Measurements from ENCODE around the gene SH3RF3.

Gene SH3RF3

GRCh38 chr2:109148117-109148746 lies 19.2 kb downstream of the SH3RF3 start:
- peak; percentile 51 for DNase-seq (ENCODE audit: low read depth)
- no peak for TF ChIP-seq CTCF (IDR thresholded peaks at IDR 0.05; ENCODE audit: low read length, missing control alignments)
- no peak overlapping the region for H3K4me3 ChIP-seq (replicated peaks; ENCODE audit: low read depth, low read length)

GRCh38 chr2:109148991-109149645 lies 20.1 kb downstream of the SH3RF3 start:
- no peak for TF ChIP-seq CTCF (IDR thresholded peaks at IDR 0.05; ENCODE audit: low read length, missing control alignments)
- DNase-seq (ENCODE audit: low read depth) = no peak

GRCh38 chr2:109150559-109150958 lies 21.6 kb downstream of the SH3RF3 start:
- DNase-seq (ENCODE audit: low read depth) = no peak
- no peak for TF ChIP-seq CTCF (IDR thresholded peaks at IDR 0.05; ENCODE audit: low read length, missing control alignments)
- no peak overlapping the region for H3K4me3 ChIP-seq (replicated peaks; ENCODE audit: low read depth, low read length)

More at GRCh38 chr2:109148991-109149645, 20.1 kb downstream of the SH3RF3 start:
- no peak overlapping the region for H3K4me3 ChIP-seq (replicated peaks; ENCODE audit: low read depth, low read length)

- TF ChIP-seq CTCF (IDR thresholded peaks at IDR 0.05; ENCODE audit: low read length, missing control alignments) = no peak
- H3K4me3 ChIP-seq (replicated peaks; ENCODE audit: low read depth, low read length) = no peak overlapping the region
- no peak for DNase-seq (ENCODE audit: low read depth)
Observed at GRCh38 chr2:109151519-109151918, 22.5 kb downstream of the SH3RF3 start.

GRCh38 chr2:109153005-109153784 lies 24.2 kb downstream of the SH3RF3 start:
- TF ChIP-seq CTCF (IDR thresholded peaks at IDR 0.05; ENCODE audit: low read length, missing control alignments) = no peak
- H3K4me3 ChIP-seq (replicated peaks; ENCODE audit: low read depth, low read length) = no peak overlapping the region
- no peak for DNase-seq (ENCODE audit: low read depth)

GRCh38 chr2:109153807-109154206 lies 24.8 kb downstream of the SH3RF3 start:
- TF ChIP-seq CTCF (IDR thresholded peaks at IDR 0.05; ENCODE audit: low read length, missing control alignments) = no peak
- DNase-seq (ENCODE audit: low read depth) = no peak
- H3K4me3 ChIP-seq (replicated peaks; ENCODE audit: low read depth, low read length) = no peak overlapping the region
